Effector memory CD4-positive, alpha-beta T cell (primary cell): ENCODE results near the gene ZDHHC14.
"Not testable (repeated sequence)": the region's sequence is repeated elsewhere in the genome, so short reads cannot be mapped to it uniquely, and the experiment has no call there.

Experiments used
- DNase-seq, 3 donors: peaks; one replicate each; pipeline ENCODE4 v3.0.0-alpha.2; 2020
- H3K27ac ChIP-seq: 2 replicates; pipeline ENCODE4 v1.7.0; 2013; ENCODE audit warnings: mild to moderate bottlenecking, low read length, moderate library complexity; ENCODE audit not compliant: insufficient read depth, poor library complexity, severe bottlenecking
- H3K27me3 ChIP-seq: replicated peaks from 2 replicates; pipeline ENCODE4 v1.7.0; 2013; ENCODE audit warnings: mild to moderate bottlenecking, low read length; ENCODE audit not compliant: insufficient read depth, control insufficient read depth, poor library complexity, severe bottlenecking
- H3K36me3 ChIP-seq: 2 replicates; pipeline ENCODE4 v1.7.0; 2013; ENCODE audit warnings: mild to moderate bottlenecking, low read length, moderate library complexity; ENCODE audit not compliant: control insufficient read depth, insufficient read depth
- H3K4me1 ChIP-seq: 2 replicates; pipeline ENCODE4 v1.7.0; 2013; ENCODE audit warnings: low read length, mild to moderate bottlenecking; ENCODE audit not compliant: control insufficient read depth, insufficient read depth, poor library complexity, severe bottlenecking
- H3K4me3 ChIP-seq: 2 replicates; pipeline ENCODE4 v1.7.0; 2013; ENCODE audit warnings: low read length, low read depth, mild to moderate bottlenecking; ENCODE audit not compliant: insufficient read depth, poor library complexity, severe bottlenecking
- H3K9me3 ChIP-seq: 2 replicates; pipeline ENCODE4 v1.7.0; 2013; ENCODE audit warnings: mild to moderate bottlenecking, low read length, moderate library complexity; ENCODE audit not compliant: control insufficient read depth

Gene ZDHHC14

DNA sequence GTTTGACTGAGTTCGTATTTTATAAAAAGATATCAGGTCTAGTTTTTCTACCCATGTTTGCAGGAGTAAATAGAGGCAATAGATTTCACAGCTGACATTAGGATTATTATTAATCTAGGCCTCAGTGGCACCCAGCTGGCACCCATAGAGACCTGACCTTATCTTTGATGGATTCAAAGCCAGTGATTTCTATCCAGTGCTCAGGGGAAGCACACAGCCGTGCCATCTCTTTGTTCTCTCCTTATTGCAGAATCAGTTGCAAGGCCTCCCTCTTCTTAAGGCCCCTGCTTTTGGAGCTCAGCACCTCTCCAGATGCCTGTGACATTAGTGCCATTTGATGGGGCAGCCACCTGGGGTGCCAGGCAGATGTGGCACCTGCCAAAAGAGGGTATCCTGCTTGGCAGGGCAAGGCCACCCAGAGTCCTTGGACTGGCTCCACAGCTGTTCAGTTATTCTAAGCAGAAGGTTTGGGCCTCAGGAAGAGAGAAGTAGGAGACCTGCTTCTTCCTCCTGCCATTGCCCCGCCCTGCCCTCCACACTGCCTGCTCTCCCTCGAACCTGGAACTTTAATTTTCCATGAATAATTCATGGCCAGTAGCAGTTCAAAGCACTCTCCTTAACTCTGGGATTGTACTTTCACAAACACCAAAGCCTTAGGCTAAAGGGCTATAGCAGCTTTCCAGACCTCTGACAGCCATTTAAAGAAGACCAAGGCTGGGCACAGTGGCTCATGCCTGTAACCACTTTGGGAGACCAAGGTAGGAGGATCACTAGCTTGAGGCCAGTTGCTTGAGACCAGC, 206.3 kb downstream of the ZDHHC14 start:
- no peak for DNase-seq
- Histone ChIP-seq H3K9me3 (no peaks in the 10 kb centered on the region), H3K27me3 (no peaks in the 10 kb centered on the region), H3K4me1 (no peaks in the 10 kb centered on the region), H3K36me3 (no peaks in the 10 kb centered on the region), H3K27ac (no peak overlapping the region), H3K4me3 (no peak overlapping the region)

DNA sequence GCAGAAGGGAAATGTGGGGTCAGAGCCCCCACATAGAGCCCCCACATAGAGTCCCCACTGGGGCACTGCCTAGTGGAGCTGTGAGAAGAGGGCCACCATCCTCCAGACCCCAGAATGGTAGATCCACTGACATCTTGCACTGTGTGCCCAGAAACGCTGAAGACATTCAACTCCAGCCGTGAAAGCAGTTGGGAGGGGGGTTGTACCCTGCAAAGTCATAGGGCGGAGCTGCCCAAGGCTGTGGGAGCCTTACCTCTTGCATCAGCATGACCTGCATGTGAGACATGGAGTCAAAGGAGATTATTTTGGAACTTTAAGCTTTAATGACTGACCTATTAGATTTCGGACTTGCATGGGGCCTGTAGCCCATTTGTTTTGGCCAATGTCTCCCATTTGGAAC, 209.7 kb downstream of the ZDHHC14 start:
- DNase-seq, H3K9me3 ChIP-seq, H3K4me3 ChIP-seq, H3K27me3 ChIP-seq, H3K27ac ChIP-seq, H3K36me3 ChIP-seq, H3K4me1 ChIP-seq: not testable (repeated sequence)

DNA sequence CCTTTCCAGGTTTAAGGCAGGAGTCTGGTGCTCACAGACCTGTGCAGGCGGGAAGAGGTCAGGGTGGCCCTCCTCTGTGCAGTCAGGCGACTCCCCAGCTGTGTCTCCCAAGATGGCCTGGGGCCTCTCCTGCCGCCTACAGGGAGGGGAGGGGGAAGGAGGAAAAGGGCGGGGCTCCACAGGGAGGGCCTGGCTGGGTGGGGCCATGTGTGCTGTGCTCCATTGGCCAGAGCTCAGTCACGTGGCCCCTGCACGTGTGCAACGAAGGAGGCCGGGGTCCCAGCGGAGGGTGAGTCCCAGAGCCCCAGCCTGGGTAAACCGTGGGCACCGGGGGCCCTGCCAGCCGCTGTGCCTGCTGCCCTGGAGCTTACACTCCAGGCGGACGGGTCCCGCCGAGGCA, 211.6 kb downstream of the ZDHHC14 start:
- no peak for DNase-seq
- Histone ChIP-seq H3K36me3 (no peaks in the 10 kb centered on the region), H3K4me3 (no peak overlapping the region), H3K9me3 (no peaks in the 10 kb centered on the region), H3K27me3 (no peaks in the 10 kb centered on the region), H3K4me1 (no peaks in the 10 kb centered on the region), H3K27ac (no peak overlapping the region)

DNA sequence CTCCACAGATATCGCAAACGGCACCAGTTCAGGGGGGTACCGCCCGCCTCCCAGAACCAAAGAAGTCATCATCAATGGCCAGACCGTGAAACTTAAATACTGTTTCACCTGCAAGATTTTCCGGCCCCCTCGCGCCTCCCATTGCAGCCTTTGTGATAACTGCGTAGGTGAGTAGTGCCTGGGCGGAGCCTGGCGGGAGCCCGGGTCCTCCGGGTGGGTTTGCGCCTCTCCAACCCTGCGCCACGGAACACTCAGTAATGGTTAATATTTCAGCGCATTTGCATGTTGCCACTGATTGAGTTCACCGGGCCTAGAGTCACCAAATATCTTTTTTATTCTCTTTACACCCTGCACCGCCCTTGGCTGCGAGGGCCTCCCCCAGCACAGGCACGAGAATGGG, 212.0 kb downstream of the ZDHHC14 start:
- Histone ChIP-seq H3K36me3 (no peaks in the 10 kb centered on the region), H3K27me3 (no peaks in the 10 kb centered on the region), H3K4me1 (no peaks in the 10 kb centered on the region), H3K27ac (no peak overlapping the region), H3K4me3 (no peak overlapping the region), H3K9me3 (no peaks in the 10 kb centered on the region)
- DNase-seq = no peak

DNA sequence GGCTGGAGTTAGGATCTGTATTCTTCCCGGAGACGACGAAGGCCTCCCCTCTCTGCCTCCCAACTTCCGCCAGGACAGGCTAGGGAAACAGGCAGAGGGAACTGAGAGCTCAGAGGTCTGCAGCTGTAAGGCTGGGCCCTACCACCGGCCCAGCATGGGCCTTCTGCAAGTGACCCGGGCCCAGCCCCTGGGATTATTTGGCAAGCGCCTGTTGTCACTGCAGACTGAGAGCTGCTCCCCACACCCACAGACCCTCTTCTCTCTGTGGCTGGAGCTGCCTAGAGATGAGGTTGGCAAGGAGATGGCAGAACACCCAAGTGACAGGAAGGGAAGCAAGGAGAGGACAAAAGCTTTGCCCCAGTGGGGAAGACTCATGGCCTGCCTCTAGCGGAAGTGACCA, 212.6 kb downstream of the ZDHHC14 start:
- Histone ChIP-seq H3K36me3 (no peaks in the 10 kb centered on the region), H3K27me3 (no peaks in the 10 kb centered on the region), H3K9me3 (no peaks in the 10 kb centered on the region), H3K4me1 (no peaks in the 10 kb centered on the region), H3K27ac (no peak overlapping the region), H3K4me3 (no peak overlapping the region)
- DNase-seq = no peak

DNA sequence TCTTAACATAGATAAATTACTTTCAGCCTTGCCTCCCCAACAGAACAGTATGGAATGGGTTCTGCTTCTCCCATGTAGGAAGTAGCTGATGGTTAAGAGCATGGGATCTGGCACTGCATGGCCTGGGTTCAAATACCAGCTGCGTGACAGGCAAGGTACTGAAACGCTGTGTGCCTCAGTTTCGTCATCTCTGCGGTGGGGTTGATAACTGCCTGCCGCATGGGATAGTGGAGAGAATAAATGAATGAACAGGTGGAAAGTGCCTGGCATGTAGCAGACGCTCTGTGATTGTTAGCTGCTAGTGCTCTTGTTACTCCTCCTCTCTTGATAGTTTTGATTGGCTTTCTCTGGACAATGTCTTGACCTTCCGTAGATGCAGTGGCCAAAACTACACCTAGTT, 213.3 kb downstream of the ZDHHC14 start:
- H3K4me1 ChIP-seq = no peaks in the 10 kb centered on the region
- no peak overlapping the region for H3K4me3 ChIP-seq
- no peak overlapping the region for H3K27ac ChIP-seq

DNA sequence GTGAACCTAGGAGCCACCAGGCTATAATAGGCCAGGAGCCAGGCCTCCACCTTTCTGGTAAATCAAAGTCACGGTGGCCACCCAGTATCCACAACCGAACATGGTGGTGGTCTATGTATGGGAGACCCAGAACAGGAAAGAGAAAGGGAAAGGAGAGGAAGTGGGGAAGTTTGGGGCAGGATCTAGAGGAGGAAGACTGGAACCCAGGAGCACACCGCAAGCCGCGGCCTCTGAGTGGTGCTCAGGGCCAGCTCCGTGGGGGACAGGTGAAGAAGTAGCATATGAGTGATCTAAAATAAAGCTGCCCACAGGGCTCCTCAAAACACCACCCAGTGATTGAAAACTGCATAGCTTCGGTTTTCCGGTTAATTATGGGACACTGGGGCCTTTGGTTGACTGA, 214.8 kb downstream of the ZDHHC14 start:
- no peaks in the 10 kb centered on the region for H3K36me3 ChIP-seq
- no peaks in the 10 kb centered on the region for H3K9me3 ChIP-seq
- no peak overlapping the region for H3K27ac ChIP-seq
- no peak for DNase-seq
- no peaks in the 10 kb centered on the region for H3K27me3 ChIP-seq
- no peak overlapping the region for H3K4me3 ChIP-seq
- H3K4me1 ChIP-seq = no peaks in the 10 kb centered on the region

More for the DNA sequence above, 213.3 kb downstream of the ZDHHC14 start:
- H3K27me3 ChIP-seq = no peaks in the 10 kb centered on the region
- no peaks in the 10 kb centered on the region for H3K36me3 ChIP-seq
- no peak for DNase-seq
- no peaks in the 10 kb centered on the region for H3K9me3 ChIP-seq

DNA sequence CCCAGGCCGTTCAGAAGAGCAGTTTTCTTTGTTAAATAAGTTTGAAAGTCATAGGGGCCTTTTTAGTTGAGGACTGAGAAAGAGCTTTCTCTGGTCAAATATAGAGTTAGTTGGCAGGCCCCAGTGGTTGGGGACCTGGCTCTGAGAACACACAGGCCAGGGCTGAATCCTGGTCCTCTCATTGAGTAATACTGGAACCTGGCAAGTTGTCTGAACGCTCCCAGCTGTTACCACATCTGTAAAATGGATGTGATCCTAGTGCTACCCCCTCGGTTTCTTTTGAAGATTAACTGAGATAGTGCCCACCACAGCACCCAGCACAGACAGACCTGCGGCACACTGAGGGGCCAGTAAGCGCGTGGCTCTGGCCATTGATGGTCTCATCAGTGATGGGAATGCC, 215.5 kb downstream of the ZDHHC14 start:
- Histone ChIP-seq H3K27ac (no peak overlapping the region), H3K27me3 (no peaks in the 10 kb centered on the region), H3K36me3 (no peaks in the 10 kb centered on the region), H3K9me3 (no peaks in the 10 kb centered on the region), H3K4me1 (no peaks in the 10 kb centered on the region), H3K4me3 (no peak overlapping the region)
- no peak for DNase-seq

DNA sequence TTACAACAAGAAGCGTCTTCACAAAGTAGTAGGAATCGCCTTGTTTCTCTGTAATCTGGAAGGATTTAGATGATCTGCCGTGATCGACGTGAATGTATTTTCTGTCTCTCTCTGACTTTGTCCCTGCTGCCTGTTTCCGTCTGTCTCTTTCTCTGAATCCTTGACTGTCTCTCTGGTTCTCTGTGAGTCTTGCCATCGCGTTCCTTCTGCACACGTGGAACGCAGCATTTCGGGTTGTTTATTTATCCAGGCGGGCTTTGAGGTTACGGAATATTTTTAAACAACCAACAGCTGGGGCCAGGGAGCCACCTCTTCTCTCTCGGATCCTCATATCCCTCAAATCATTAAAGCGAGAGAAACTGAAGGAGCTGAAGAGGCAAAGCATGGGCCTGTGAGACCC, 215.9 kb downstream of the ZDHHC14 start:
- Histone ChIP-seq H3K27me3 (no peaks in the 10 kb centered on the region), H3K36me3 (no peaks in the 10 kb centered on the region), H3K4me3 (no peak overlapping the region), H3K4me1 (no peaks in the 10 kb centered on the region), H3K9me3 (no peaks in the 10 kb centered on the region), H3K27ac (no peak overlapping the region)
- no peak for DNase-seq

DNA sequence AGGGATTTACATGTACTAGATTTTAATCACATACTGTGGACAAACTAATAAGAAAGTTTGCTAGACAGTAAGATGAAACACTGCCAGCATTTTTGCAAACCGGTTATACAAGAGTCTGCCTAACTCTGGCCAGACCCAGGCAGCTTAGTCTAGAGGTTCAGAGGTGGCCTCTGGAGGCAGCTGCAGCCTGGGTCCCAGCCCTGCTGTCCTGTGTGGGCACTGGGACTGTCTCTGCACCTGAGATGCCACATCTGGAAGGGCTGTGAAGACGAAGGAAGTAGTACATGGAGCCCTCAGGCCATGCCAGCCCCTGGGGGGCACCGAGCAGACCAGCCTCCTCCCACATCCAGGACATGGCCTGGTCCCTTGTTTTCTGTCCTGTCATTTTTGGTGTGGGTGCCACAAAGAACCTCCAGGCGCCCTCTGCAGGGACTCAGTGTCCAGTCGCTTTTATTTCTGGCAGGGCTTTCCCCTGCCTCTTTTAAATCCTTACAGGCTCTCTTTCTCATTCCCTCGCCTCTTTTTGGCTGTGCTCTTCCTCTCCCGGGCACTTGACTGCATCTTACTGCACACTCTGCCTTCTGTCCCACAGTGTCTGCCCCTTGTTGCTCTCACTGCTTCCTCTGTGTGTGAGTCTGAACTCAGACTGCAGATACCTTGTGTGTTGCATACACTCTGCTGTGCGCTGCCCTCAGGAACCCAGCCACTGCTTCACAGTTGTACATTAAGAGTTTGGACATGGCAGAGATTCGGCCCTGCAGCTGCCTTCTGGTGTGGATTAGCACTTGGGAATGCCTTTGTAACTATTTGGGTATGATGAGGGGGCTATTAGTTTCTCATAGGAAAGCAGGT, 216.7 kb downstream of the ZDHHC14 start:
- Histone ChIP-seq H3K27ac (no peak overlapping the region), H3K9me3 (no peaks in the 10 kb centered on the region), H3K4me1 (no peaks in the 10 kb centered on the region), H3K27me3 (no peaks in the 10 kb centered on the region), H3K4me3 (no peak overlapping the region), H3K36me3 (no peaks in the 10 kb centered on the region)
- peak in 1 of 3 donors; percentile 12 for DNase-seq
